ENCODE results near the gene SLX9. TPM values are rescaled to one million over a fixed set of nuclear protein-coding genes. Genes with fewer than 3 reads are reported as not detected.

SLX9 gene
- total and polyA plus RNA-seq, 12 donors = 11.1 to 45.3 (median 23.7) TPM

- no peak for TF ChIP-seq CTCF (IDR thresholded peaks at IDR 0.05)
- TF ChIP-seq POLR2A (IDR thresholded peaks at IDR 0.05) = peak in 1 of 2 donors; percentile 14
- no peak overlapping the region for H3K4me3 ChIP-seq
- WGBS, 4 donors = 27 to 45% (median 34%) methylated on average over 9 to 28 of the region's 28 CpGs
- H3K27me3 ChIP-seq = no peaks in the 10 kb centered on the region
- peaks cover 14 to 23% of the 10 kb centered on the region in 2 donors for H3K4me1 ChIP-seq (replicated peaks in 1 of 2)
- peak overlapping the region in 4 of 5 donors; percentile 49 to 90 (median 64) for H3K27ac ChIP-seq
- H3K9me3 ChIP-seq (replicated peaks in 1 of 3) = no peaks in the 10 kb centered on the region
- DNase-seq = peak; percentile 62 to 92 (median 83)
- intact Hi-C loops (cut with DNase I) = loop anchor here in 1 of 2 donors (10.0 kb wide), 1 partner anchor 476 kb away; no protein-coding TSS in a partner anchor
- H3K36me3 ChIP-seq (replicated peaks in 1 of 2) = no peaks in the 10 kb centered on the region
Measured at GRCh38 chr21:44958471-44959191, 18.8 kb downstream of the SLX9 start.

- Histone ChIP-seq H3K4me1 (replicated peaks in 1 of 2) (peaks cover 14 to 23% of the 10 kb centered on the region in 2 donors), H3K4me3 (no peak overlapping the region), H3K9me3 (replicated peaks in 1 of 3) (no peaks in the 10 kb centered on the region), H3K36me3 (replicated peaks in 1 of 2) (no peaks in the 10 kb centered on the region), H3K27me3 (no peaks in the 10 kb centered on the region), H3K27ac (peak overlapping the region in 4 of 5 donors; percentile 18 to 90 (median 64))
- TF ChIP-seq CTCF (IDR thresholded peaks at IDR 0.05) (no peak), POLR2A (IDR thresholded peaks at IDR 0.05) (no peak)
- intact Hi-C loops (cut with DNase I) = loop anchor here in 1 of 2 donors (10.0 kb wide), 1 partner anchor 475 kb away; no protein-coding TSS in a partner anchor
- DNase-seq = no peak
- WGBS, 4 donors = 80 to 85% (median 82%) methylated on average over 10 to 26 of the region's 26 CpGs
Measured at GRCh38 chr21:44959376-44960091, 19.7 kb downstream of the SLX9 start.

- H3K27ac ChIP-seq = peak overlapping the region in 2 of 5 donors; percentile 18 to 90
- H3K27me3 ChIP-seq = no peaks in the 10 kb centered on the region
- TF ChIP-seq CTCF (IDR thresholded peaks at IDR 0.05) = no peak
- no peak for TF ChIP-seq POLR2A (IDR thresholded peaks at IDR 0.05)
- intact Hi-C loops (cut with DNase I) = no loop called here
- no peak for DNase-seq
- 87 to 93% (median 92%) methylated on average over 22 to 23 of the region's 23 CpGs for WGBS, 4 donors
- no peak overlapping the region for H3K4me3 ChIP-seq
- peaks cover 14 to 23% of the 10 kb centered on the region in 2 donors for H3K4me1 ChIP-seq (replicated peaks in 1 of 2)
- no peaks in the 10 kb centered on the region for H3K9me3 ChIP-seq (replicated peaks in 1 of 3)
- no peaks in the 10 kb centered on the region for H3K36me3 ChIP-seq (replicated peaks in 1 of 2)
Measured at GRCh38 chr21:44960141-44961092, 20.6 kb downstream of the SLX9 start.
